CD1c-positive myeloid dendritic cell (primary cell): ENCODE data around the gene ARHGAP4.

Experiments
- DNase-seq: peaks from one replicate; pipeline ENCODE4 v3.0.0-alpha.2; 2016; ENCODE audit errors: extremely low spot score

Gene ARHGAP4

GRCh38 chrX:153867671-153868070 is 58.4 kb downstream of the ARHGAP4 start:
- DNase-seq, result no peak

- no peak for DNase-seq
These were observed 58.9 kb downstream of the ARHGAP4 start for GRCh38 chrX:153867139-153867538.

GRCh38 chrX:153866302-153867019 is 59.6 kb downstream of the ARHGAP4 start:
- DNase-seq, result no peak

- DNase-seq, result no peak
These were observed 60.4 kb downstream of the ARHGAP4 start for GRCh38 chrX:153865685-153866084.

GRCh38 chrX:153865321-153865580 is 60.8 kb downstream of the ARHGAP4 start:
- no peak for DNase-seq

GRCh38 chrX:153864561-153865320 is 61.3 kb downstream of the ARHGAP4 start:
- DNase-seq, result no peak

- no peak for DNase-seq
These were observed 62.0 kb downstream of the ARHGAP4 start for GRCh38 chrX:153864101-153864500.

GRCh38 chrX:153863251-153863991 is 62.6 kb downstream of the ARHGAP4 start:
- DNase-seq, result no peak

- DNase-seq, result no peak
These were observed 63.5 kb downstream of the ARHGAP4 start for GRCh38 chrX:153862369-153863250.

- DNase-seq, result no peak
These were observed 64.2 kb downstream of the ARHGAP4 start for GRCh38 chrX:153861733-153862310.

- DNase-seq, result no peak
These were observed 64.9 kb downstream of the ARHGAP4 start for GRCh38 chrX:153861151-153861550.
